Measurements from ENCODE around the gene SBNO1. TPM values are rescaled to one million over a fixed set of nuclear protein-coding genes. Genes with fewer than 3 reads are reported as not detected.

The SBNO1 gene
- total and polyA plus RNA-seq, 8 donors = 3.4 to 35.6 (median 9.9) TPM

DNA sequence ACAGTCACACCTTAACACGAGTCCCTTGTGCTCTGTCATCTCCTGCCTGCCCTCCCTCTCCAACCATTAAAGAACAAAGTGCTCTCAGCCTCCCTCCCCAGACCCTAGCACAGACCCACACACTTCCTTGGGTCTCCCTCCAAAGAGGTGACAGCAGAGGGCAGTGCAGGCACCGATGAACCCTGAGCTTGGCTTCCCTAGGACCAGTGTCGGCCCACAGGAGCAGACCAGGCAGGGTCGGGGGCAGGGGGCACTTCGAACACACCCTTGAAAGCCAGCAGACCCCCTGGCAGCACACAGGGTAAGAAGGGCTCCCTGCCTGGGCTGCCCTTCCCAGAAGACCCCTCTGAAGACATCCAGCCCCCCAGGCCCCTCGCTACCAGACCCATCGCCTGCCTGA lies 100.0 kb downstream of the SBNO1 start:
- WGBS, 5 donors = 32 to 70% (median 65%) methylated on average over 3 to 7 of the region's 7 CpGs
- Histone ChIP-seq H3K4me1 (peaks cover 19 to 33% (median 27%) of the 10 kb centered on the region in 4 donors), H3K27ac (no peak overlapping the region), H3K4me3 (no peak overlapping the region), H3K36me3 (peaks cover 52 to 81% (median 74%) of the 10 kb centered on the region in 4 donors), H3K27me3 (no peaks in the 10 kb centered on the region), H3K9me3 (no peaks in the 10 kb centered on the region)
- TF ChIP-seq POLR2AphosphoS5 (IDR thresholded peaks at IDR 0.05) = no peak
- TF ChIP-seq EP300 (IDR thresholded peaks at IDR 0.05) = no peak
- no peak for TF ChIP-seq POLR2A (IDR thresholded peaks at IDR 0.05)
- TF ChIP-seq, protein P1, sequence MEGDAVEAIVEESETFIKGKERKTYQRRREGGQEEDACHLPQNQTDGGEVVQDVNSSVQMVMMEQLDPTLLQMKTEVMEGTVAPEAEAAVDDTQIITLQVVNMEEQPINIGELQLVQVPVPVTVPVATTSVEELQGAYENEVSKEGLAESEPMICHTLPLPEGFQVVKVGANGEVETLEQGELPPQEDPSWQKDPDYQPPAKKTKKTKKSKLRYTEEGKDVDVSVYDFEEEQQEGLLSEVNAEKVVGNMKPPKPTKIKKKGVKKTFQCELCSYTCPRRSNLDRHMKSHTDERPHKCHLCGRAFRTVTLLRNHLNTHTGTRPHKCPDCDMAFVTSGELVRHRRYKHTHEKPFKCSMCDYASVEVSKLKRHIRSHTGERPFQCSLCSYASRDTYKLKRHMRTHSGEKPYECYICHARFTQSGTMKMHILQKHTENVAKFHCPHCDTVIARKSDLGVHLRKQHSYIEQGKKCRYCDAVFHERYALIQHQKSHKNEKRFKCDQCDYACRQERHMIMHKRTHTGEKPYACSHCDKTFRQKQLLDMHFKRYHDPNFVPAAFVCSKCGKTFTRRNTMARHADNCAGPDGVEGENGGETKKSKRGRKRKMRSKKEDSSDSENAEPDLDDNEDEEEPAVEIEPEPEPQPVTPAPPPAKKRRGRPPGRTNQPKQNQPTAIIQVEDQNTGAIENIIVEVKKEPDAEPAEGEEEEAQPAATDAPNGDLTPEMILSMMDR (IDR thresholded peaks at IDR 0.05) = no peak
- DNase-seq = no peak
- intact Hi-C loops (cut with DNase I; ENCODE audit: low total_unique reads) = no loop called here

DNA sequence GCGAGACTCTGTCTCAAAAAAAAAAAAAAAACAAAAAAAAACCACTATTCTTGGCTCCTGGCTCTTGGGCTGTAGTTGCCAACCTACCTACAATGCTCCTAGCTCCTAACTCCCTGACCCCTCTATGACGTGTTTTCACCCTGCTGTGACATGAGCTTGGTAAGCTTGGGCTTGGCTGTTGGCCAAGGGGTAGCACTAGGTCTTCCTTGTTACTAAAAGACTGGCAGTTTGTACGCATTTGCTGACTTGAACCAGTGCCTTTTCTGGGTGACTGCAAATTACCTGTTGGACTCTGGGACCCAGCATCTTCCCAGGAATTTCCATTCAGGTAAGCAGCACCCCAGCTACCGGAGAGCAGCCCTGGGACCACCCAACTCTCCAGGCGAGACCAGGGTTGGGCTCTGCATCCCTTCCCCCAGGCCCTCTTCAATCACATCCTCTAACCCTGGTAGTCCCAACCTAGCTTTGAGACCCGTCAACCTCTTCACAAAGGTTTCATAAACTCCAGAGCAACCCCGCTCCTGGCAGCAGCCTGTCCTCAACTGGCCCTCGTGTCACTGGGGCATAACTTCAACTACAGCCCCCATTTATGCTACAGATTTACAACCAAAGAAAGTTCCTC lies 101.3 kb downstream of the SBNO1 start:
- peaks cover 12 to 33% (median 26%) of the 10 kb centered on the region in 4 donors for H3K4me1 ChIP-seq
- DNase-seq = no peak
- TF ChIP-seq EP300 (IDR thresholded peaks at IDR 0.05) (no peak), POLR2A (IDR thresholded peaks at IDR 0.05) (no peak), POLR2AphosphoS5 (IDR thresholded peaks at IDR 0.05) (no peak)
- TF ChIP-seq, protein P1 (IDR thresholded peaks at IDR 0.05) = no peak
- no peak overlapping the region for H3K4me3 ChIP-seq
- H3K27ac ChIP-seq = no peak overlapping the region
- H3K36me3 ChIP-seq = peaks cover 59 to 95% (median 86%) of the 10 kb centered on the region in 4 donors
- intact Hi-C loops (cut with DNase I; ENCODE audit: low total_unique reads) = no loop called here
- H3K9me3 ChIP-seq = no peaks in the 10 kb centered on the region
- 73 to 84% (median 81%) methylated on average over 8 of the region's 8 CpGs for WGBS, 5 donors
- H3K27me3 ChIP-seq = no peaks in the 10 kb centered on the region

DNA sequence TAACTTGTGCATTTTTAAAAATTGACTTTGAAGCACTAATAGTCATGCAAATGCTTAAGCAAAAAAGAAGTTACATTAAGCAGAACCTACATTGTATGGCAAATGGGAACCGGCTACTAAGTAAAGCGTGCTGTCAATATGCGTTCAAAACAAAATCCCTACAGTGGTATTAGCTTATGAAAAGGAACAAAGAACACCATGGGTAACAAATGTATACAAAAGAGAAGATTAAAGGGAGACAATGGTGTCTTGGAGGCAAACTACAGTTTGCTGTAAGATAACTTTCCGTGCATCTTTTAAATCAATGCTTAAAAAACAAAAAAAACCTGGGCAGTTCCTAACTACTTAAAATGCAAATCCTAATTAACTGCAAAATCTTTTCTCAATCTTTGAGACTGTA lies 103.5 kb downstream of the SBNO1 start:
- Histone ChIP-seq H3K27me3 (no peaks in the 10 kb centered on the region), H3K9me3 (no peaks in the 10 kb centered on the region), H3K27ac (no peak overlapping the region), H3K36me3 (peaks cover 60 to 100% (median 96%) of the 10 kb centered on the region in 4 donors), H3K4me3 (no peak overlapping the region), H3K4me1 (peaks cover 6 to 32% (median 26%) of the 10 kb centered on the region in 4 donors)
- WGBS, 5 donors = 92 to 97% (median 96%) methylated on average over 4 of the region's 4 CpGs
- DNase-seq = no peak
- TF ChIP-seq POLR2A (IDR thresholded peaks at IDR 0.05) (no peak), POLR2AphosphoS5 (IDR thresholded peaks at IDR 0.05) (no peak), EP300 (IDR thresholded peaks at IDR 0.05) (no peak)
- TF ChIP-seq, protein P1 (IDR thresholded peaks at IDR 0.05) = no peak
- intact Hi-C loops (cut with DNase I; ENCODE audit: low total_unique reads) = no loop called here

DNA sequence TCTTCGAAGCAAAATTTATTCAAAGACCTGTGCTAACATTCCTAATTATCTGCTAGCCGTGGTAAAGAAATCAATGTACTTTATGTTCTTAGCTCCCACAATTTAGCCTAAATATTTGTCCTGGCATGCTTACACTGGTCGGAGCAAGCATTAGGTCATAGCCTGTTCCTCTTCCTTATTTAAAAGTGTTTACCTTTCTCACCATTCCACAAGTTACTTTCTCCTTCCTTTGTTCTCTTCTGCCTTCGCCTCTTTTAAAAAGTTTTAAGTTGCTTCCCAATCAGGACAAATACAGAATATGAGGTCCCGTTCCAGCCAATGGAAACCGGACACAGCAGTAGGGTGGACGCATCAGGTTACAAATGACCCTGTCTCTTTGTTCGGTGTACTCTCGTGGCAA lies 104.6 kb downstream of the SBNO1 start:
- Histone ChIP-seq H3K4me1 (peaks cover 6 to 34% (median 28%) of the 10 kb centered on the region in 4 donors), H3K9me3 (no peaks in the 10 kb centered on the region), H3K36me3 (peaks cover 66 to 100% (median 97%) of the 10 kb centered on the region in 4 donors), H3K27me3 (no peaks in the 10 kb centered on the region), H3K4me3 (no peak overlapping the region), H3K27ac (peak overlapping the region; percentile 57 to 71 (median 69))
- no peak for DNase-seq
- WGBS, 5 donors = 28 to 63% (median 41%) methylated on average over 9 of the region's 9 CpGs
- intact Hi-C loops (cut with DNase I; ENCODE audit: low total_unique reads) = no loop called here
- TF ChIP-seq POLR2AphosphoS5 (IDR thresholded peaks at IDR 0.05) = no peak
- TF ChIP-seq, protein P1 (IDR thresholded peaks at IDR 0.05) = no peak
- no peak for TF ChIP-seq EP300 (IDR thresholded peaks at IDR 0.05)
- no peak for TF ChIP-seq POLR2A (IDR thresholded peaks at IDR 0.05)
